ENCODE results near the gene SMURF2.
"Not testable (repeated sequence)": the region's sequence is repeated elsewhere in the genome, so short reads cannot be mapped to it uniquely, and the experiment has no call there.

Gene SMURF2

DNA sequence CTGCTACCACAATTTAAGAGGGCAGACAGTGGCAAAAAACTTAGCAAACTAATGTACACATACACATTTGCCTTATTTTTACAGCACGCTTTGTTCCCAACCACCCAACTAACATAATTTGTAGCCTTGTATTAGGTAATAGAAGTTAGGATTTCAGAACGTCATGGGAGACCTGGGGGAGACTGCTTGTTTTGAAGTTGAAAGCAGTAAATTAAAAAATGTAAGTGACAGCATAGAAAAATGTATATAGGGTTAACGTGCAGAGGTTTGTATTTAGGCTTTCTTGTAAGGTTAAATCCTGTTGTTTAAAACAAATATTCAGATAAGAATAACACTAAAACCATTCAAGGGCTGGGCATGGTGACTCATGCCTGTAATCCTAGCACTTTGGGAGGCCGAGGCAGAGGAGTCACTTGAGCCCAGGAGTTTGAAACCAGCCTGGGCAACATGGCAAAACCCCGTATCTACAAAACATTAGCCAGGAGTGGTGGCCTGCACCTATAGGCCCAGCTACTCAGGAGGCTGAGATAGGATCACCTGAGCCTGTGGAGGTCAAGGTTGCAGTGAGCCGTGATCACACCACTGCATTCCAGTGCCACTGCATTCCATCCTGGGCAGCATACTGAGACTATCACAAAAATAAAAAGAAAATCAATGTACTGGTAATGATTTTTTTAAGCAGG, 2.3 kb upstream of the SMURF2 start:
- DNase-seq, result not testable (repeated sequence)

- DNase-seq, result not testable (repeated sequence)
These were observed 1.7 kb upstream of the SMURF2 start for GRCh38 chr17:64663836-64664235.

DNA sequence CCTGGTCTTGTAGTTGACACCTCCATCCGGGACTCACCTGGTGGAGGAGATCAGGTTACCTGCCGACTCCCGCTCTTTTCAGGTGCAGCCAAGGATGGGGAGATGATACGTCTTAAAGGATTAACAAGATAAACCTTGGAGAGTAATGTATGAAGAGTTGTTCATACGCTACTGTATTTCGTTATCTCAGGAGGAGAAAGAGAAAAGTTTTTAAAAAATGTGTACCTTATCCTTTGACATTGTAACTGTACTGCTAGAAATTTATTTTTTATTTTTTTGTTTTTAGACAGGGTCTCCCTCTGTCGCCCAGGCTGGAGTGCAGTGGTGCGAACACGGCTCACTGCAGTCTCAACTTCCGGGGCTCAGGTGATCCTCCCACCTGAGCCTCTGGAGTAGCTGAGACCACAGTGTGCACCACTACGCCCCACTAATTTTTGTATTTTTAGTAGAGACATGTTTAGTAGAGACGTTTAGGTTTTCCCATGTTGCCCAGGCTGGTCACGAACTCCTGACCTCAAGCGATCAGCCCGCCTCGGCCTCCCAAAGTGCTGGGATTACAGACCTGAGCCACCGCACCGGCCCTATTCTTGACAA, 764 bp upstream of the SMURF2 start:
- no peak for DNase-seq

GRCh38 chr17:64661726-64661975, 456 bp downstream of the SMURF2 start:
- no peak for DNase-seq

DNA sequence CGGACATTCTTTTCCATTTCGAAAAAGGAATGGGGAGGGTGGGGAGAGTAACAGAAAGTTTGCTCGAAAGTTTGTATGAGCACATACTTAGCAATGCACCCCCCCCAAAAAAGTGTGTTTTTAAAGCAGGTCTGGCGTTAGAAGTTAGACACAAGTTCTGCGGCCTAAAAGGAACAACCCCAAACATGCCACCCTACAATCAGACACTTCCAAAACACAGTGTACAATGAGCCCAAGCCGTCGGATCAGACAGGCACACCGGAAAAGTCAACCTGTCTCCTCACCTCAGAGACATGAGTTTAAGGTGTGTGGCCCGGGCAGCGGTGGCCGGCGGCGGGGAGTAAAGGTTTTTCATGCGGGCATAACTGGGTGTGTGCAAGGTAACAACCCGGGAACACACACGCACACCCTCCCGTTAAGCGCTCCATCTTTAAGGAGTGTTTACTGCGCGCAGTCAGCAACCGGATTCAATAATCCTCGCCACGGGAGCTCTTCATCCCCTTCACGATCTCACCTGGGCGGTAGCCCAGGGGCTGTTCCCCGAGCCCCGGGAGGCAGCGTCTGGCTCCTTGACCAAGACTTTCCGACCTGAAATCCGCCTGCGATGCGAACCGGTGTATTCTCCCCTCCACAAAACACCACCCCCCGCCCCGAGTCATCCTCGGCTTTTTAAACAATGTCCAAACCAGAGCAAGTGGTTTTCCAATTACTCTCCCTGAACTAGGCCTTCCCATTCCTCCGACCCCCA, 955 bp downstream of the SMURF2 start:
- DNase-seq, result peak; percentile 37

- DNase-seq, result not testable (repeated sequence)
These were observed 1.7 kb downstream of the SMURF2 start for GRCh38 chr17:64660195-64660977.

GRCh38 chr17:64658931-64659330, 3.2 kb downstream of the SMURF2 start:
- DNase-seq, result no peak

GRCh38 chr17:64657610-64658125, 4.4 kb downstream of the SMURF2 start:
- no peak for DNase-seq

- no peak for DNase-seq
These were observed 6.4 kb downstream of the SMURF2 start for GRCh38 chr17:64655704-64656103.

DNA sequence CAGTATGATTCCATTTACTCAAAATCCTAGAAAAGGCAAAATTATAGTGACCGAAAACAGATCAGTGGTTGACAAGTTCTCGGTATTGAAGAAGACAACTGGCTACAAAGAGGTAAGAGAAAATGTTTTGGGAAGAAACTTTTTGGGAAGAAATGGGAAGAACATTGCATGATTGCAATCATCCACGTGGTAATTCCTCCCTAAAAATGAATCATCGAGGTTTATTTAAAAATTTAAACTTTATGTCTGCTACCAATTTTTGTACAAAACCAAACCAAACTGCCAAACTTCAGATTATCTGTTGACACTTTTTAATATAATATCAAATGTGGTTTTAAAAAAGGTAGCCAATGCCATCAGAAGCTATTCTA, 8.1 kb downstream of the SMURF2 start:
- DNase-seq, result no peak

DNA sequence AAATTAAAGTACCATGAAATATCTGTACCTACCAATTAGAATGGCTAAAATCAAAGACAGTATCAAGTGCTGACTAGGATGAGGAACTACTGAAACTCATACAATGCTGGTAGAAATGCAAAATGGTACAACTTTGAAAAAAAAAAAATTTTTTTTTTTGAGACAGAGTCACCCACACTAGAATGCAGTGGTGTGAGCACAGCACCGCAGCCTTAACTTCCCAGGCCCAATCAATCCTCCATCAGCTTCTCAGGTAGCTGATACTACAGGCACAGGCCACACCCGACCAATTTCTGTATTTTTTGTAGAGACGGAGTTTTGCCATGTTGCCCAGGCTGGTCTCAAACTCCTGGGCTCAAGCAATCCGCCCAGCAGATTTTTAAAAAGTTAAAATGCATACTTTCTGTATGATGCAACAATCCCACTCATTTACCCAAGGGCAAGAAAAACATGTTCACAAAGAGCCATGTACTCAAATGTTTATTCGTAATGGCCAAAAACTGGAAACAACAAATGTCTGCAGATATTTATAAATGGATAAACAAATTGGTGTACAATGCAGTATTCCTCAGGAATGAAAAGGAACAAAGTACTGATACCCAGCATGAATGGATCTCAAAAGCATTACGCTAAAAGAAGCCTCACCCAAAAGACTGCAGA, 8.7 kb downstream of the SMURF2 start:
- DNase-seq, result no peak

DNA sequence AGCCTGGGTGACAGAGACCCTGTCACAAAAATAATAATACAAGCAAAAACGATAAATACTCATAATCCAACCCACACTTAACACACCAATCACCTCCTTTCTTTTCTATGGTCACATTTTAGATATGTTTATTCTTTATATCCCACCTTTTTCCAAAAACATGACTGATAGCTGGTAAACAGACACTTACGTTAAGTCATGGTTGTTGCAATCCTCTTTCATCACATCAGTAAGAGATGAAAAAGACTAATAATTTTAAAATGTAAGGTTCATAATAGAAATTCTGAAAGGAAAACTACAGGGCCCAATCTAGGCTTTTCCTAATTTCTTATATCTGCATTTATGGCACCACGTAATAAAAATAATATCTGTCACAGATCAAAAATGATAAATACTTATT, 10.2 kb downstream of the SMURF2 start:
- no peak for DNase-seq

DNA sequence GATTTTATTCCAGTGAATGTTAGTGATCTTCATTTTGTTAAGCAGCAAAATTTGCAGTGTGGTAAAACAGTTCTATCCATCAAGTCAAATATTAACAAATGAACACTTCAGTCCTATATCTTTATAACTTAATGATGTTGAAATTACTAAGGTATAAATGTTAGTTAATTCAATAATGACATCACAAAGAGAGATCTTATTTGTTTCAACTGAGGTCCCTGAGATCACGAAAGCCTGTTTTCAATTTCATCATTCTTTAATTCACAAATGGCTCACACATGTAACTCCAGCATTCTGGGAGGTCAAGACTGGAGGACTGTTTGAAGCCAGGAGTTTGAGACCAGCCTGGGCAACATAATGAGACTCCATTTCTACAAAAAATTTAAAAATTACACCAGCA, 13.9 kb downstream of the SMURF2 start:
- DNase-seq, result no peak

GRCh38 chr17:64647817-64648216, 14.3 kb downstream of the SMURF2 start:
- DNase-seq, result no peak

DNA sequence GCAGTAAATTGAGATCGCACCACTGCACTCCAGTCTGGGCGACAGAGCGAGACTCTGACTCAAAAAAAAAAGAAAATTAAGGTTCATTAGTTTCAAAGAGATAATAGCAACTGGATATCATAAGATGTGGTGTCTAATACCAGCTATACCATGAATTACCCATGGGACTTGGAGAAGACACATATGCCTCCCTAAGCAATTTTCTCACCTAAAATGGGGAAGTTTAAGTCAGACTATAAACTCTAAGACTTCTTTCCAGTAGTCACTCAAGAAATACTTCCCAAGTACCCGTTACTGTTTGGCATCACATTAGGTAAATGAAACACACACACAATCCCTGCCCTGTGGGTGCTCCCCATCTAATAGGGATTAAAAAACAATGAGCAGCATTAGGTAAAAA, 22.6 kb downstream of the SMURF2 start:
- no peak for DNase-seq

DNA sequence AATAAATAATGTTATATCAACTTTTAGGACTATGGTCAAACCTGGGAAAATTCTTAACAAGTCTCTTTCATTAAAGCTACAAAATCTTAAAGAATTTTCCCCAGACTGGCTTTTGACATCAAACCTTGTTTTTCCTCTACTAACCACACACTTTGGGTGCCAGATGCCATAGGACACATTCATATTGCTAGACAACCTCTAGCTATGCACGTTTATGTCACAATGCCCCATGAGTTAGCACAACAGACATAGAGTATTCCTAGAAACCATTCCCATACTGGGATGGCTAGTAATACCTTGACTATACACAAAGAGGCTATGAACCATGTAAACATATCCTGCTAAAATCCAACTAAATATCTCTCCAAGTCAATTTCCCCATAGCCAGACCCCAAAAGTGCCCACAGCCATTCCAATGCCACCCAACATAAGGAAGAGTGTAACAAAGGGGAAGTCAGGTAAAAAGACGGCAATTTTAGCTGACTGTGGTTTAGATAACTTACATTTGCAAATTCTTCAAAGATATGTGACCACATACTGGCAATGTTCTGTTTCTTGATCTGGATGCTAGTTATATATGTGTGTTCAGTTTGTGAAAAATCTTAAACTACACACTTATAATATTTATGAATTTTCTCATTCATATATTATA, 23.4 kb downstream of the SMURF2 start:
- DNase-seq, result no peak

DNA sequence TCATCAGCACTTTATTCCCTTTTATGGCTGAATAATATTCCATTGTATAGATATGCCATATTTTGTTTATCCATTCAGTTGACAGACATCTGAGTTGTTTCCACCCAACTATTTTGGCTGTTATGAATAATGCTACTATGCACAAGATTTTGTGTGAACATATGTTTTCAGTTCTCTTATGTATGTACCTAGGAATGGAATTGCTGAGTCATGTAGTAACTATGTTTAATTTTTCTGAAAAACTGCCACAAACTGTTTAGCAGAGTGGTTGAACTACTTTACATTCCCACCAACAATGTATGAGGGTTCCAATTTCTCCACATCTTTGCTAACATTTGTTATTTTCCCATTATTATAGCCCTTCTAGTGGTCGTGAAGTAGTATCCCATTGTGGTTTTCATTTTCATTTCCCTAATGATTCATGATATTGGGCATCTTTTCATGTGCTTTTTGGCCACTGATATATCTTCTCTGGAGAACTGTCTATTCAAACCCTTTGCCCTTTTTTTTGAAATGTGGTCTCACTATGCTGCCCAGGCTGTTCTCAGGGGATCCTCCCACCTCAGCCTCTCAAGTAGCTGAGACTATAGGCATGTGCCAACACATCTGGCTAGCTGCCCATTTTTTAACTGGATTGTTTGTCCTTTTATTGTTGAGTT, 26.3 kb downstream of the SMURF2 start:
- DNase-seq, result no peak

GRCh38 chr17:64634218-64634617, 27.9 kb downstream of the SMURF2 start:
- no peak for DNase-seq

DNA sequence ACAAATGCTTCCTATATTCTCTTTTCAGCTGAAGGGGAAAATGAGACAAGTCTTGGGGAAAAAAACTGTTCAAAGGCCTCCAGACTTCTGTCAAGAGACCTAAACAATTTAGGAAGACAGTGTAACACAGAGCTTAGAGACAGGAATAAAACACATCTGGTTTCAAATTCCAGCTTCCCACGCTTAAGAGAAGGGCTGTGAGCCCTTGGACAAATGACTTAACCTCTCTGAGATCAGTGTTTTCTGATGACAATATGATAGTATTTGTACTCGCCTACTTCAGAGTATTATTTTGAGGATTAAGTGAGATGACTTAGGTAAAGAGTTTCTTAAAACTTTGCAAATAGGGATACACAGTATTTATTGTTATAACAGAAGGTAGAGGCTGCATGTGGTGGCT, 29.5 kb downstream of the SMURF2 start:
- DNase-seq, result no peak

GRCh38 chr17:64632194-64632593, 29.9 kb downstream of the SMURF2 start:
- DNase-seq, result no peak

- no peak for DNase-seq
These were observed 31.5 kb downstream of the SMURF2 start for GRCh38 chr17:64630309-64631223.

Data from CD4-positive, alpha-beta T cell treated with Interleukin-6 for 4 hours (primary cell).